H1 (cell line): ENCODE results near the gene MBLAC1. TPM values are rescaled to one million over a fixed set of nuclear protein-coding genes. Genes with fewer than 3 reads are reported as not detected.

Experiments used
- CTCF ChIA-PET: fragments of 300-600 bp; sonication (Branson Sonifier 250); formaldehyde crosslinking; loops from one replicate; lab custom pipeline; 2021; ENCODE audit not compliant: partially characterized antibody; lab: Charles Lee
- POLR2A ChIA-PET: fragments of 300-600 bp; sonication (Branson Sonifier 250); formaldehyde crosslinking; loops from one replicate; lab custom pipeline; 2021; ENCODE audit warnings: inconsistent platforms; ENCODE audit not compliant: partially characterized antibody; lab: Charles Lee
- DNase-seq, 2 experiments: peaks; one replicate each; pipeline versions ENCODE4 v3.0.0 to v3.0.0-alpha.2; 2010 to 2022; ENCODE audit warnings: low spot score in 2 of 2, low read depth in 1 of 2, mixed read lengths in 1 of 2
- FAIRE-seq: peaks from 2 replicates; lab custom pipeline; 2011; peaks lifted over from hg19 to GRCh38; lab: Jason Lieb, UNC
- H2AFZ ChIP-seq: 2 replicates; pipeline ENCODE4 v1.8.1; 2012; ENCODE audit warnings: low read length, inconsistent platforms
- H2AK5ac ChIP-seq: 2 replicates; pipeline ENCODE4 v1.6.1; 2013; ENCODE audit warnings: low read depth, low read length
- H2BK120ac ChIP-seq: replicated peaks from 2 replicates; pipeline ENCODE3; 2013; ENCODE audit warnings: low read depth, low read length, inconsistent platforms
- H2BK12ac ChIP-seq: 2 replicates; pipeline ENCODE4 v1.6.1; 2013; ENCODE audit warnings: low read depth, low read length
- H2BK15ac ChIP-seq: 2 replicates; pipeline ENCODE4 v1.6.1; 2013; ENCODE audit warnings: low read length
- H2BK20ac ChIP-seq: 2 replicates; pipeline ENCODE4 v1.6.1; 2013; ENCODE audit warnings: low read length
- H2BK5ac ChIP-seq: 2 replicates; pipeline ENCODE4 v1.6.1; 2013; ENCODE audit warnings: low read depth, low read length
- H3K14ac ChIP-seq: 2 replicates; pipeline ENCODE4 v1.6.1; 2013; ENCODE audit warnings: inconsistent platforms; ENCODE audit not compliant: insufficient read length
- H3K18ac ChIP-seq: 2 replicates; pipeline ENCODE4 v1.6.1; 2013; ENCODE audit warnings: low read length; ENCODE audit errors: extremely low read depth
- H3K23ac ChIP-seq: 2 replicates; pipeline ENCODE4 v1.6.1; 2013; ENCODE audit warnings: inconsistent platforms; ENCODE audit not compliant: insufficient read length
- H3K23me2 ChIP-seq: 2 replicates; pipeline ENCODE4 v1.6.1; 2013; ENCODE audit warnings: low read depth, low read length
- H3K27ac ChIP-seq: 2 replicates; pipeline ENCODE4 v1.6.1; 2011; ENCODE audit warnings: low read depth, low read length, inconsistent platforms
- H3K27me3 ChIP-seq, 4 experiments: replicated peaks in 1 of 4; 1 replicate in 1 of 4; 2 replicates in 3 of 4; pipeline versions ENCODE4 v1.6.1 to v1.8.1; 2011 to 2013; ENCODE audit warnings: low read length in 3 of 4, mild to moderate bottlenecking in 3 of 4, inconsistent platforms in 2 of 4, mixed read lengths in 2 of 4, moderate library complexity in 1 of 4; ENCODE audit not compliant: control insufficient read depth in 3 of 4, insufficient read depth in 3 of 4; ENCODE audit errors: extremely low read depth in 1 of 4
- H3K36me3 ChIP-seq, 4 experiments: 2 replicates each; pipeline versions ENCODE4 v1.6.1 to v1.8.1; 2011 to 2013; ENCODE audit warnings: mild to moderate bottlenecking in 4 of 4, low read length in 3 of 4, moderate library complexity in 2 of 4, control low read depth in 1 of 4, inconsistent platforms in 1 of 4; ENCODE audit not compliant: insufficient read depth in 4 of 4, control insufficient read depth in 2 of 4
- H3K4ac ChIP-seq: replicated peaks from 2 replicates; pipeline ENCODE3; 2013; ENCODE audit warnings: low read length, low read depth, mixed read lengths, inconsistent platforms; ENCODE audit not compliant: insufficient read length
- H3K4me1 ChIP-seq, 4 experiments: replicated peaks in 1 of 4; 1 replicate in 1 of 4; 2 replicates in 3 of 4; pipeline versions ENCODE4 v1.6.1 to v1.8.1; 2011 to 2013; ENCODE audit warnings: low read length in 3 of 4, inconsistent platforms in 2 of 4, mixed read lengths in 1 of 4; ENCODE audit not compliant: insufficient read depth in 4 of 4, control insufficient read depth in 3 of 4
- H3K4me2 ChIP-seq, 2 experiments: 2 replicates each; pipeline versions ENCODE4 v1.6.1 to v1.8.1; 2011 to 2013; ENCODE audit warnings: low read depth in 2 of 2, low read length in 2 of 2, control low read depth in 1 of 2, inconsistent platforms in 1 of 2, mild to moderate bottlenecking in 1 of 2; ENCODE audit not compliant: insufficient read depth in 1 of 2
- H3K4me3 ChIP-seq, 4 experiments: fragments of 200-600, 300-600 bp in 1 of 4; sonication (generic), shearing (Covaris generic), sonication (Bioruptor Twin) in 1 of 4; 2 replicates each; pipeline versions ENCODE4 v1.5.1 to v1.8.1; 2011 to 2016; ENCODE audit warnings: low read length in 4 of 4, low read depth in 3 of 4, control low read depth in 2 of 4, inconsistent platforms in 2 of 4, mild to moderate bottlenecking in 2 of 4, mixed read lengths in 1 of 4, moderate library complexity in 1 of 4; ENCODE audit not compliant: insufficient read depth in 2 of 4; ENCODE audit errors: extremely low read depth in 1 of 4
- H3K56ac ChIP-seq: replicated peaks from 2 replicates; pipeline ENCODE3; 2013; ENCODE audit warnings: low read depth, mild to moderate bottlenecking, mixed read lengths, low read length, inconsistent platforms; ENCODE audit not compliant: insufficient read length
- H3K79me1 ChIP-seq: 2 replicates; pipeline ENCODE4 v1.6.1; 2013; ENCODE audit warnings: low read depth, low read length, control low read depth
- H3K79me2 ChIP-seq, 2 experiments: 2 replicates each; pipeline versions ENCODE4 v1.6.1 to v1.8.1; 2012 to 2013; ENCODE audit warnings: low read length in 2 of 2, mild to moderate bottlenecking in 2 of 2, inconsistent platforms in 1 of 2; ENCODE audit not compliant: insufficient read depth in 2 of 2, control insufficient read depth in 1 of 2
- H3K9ac ChIP-seq, 4 experiments: replicated peaks in 1 of 4; 1 replicate in 1 of 4; 2 replicates in 3 of 4; pipeline versions ENCODE4 v1.6.1 to v1.8.1; 2011 to 2013; ENCODE audit warnings: low read depth in 3 of 4, low read length in 3 of 4, control low read depth in 2 of 4, mild to moderate bottlenecking in 2 of 4, moderate library complexity in 2 of 4, inconsistent platforms in 1 of 4; ENCODE audit errors: extremely low read depth in 1 of 4
- H3K9me3 ChIP-seq, 2 experiments: 2 replicates each; pipeline versions ENCODE4 v1.6.1 to v1.8.1; 2012 to 2013; ENCODE audit warnings: mild to moderate bottlenecking in 2 of 2, moderate library complexity in 2 of 2, control low read depth in 1 of 2, inconsistent platforms in 1 of 2, low read depth in 1 of 2, low read length in 1 of 2, mixed read lengths in 1 of 2; ENCODE audit not compliant: insufficient read depth in 2 of 2
- H4K20me1 ChIP-seq, 2 experiments: replicated peaks in 1 of 2; 2 replicates each; pipeline versions ENCODE3 to v1.8.1; 2011 to 2013; ENCODE audit warnings: inconsistent platforms in 2 of 2, low read length in 2 of 2, mild to moderate bottlenecking in 1 of 2; ENCODE audit not compliant: insufficient read depth in 2 of 2, control insufficient read depth in 1 of 2
- H4K5ac ChIP-seq: 2 replicates; pipeline ENCODE4 v1.6.1; 2013; ENCODE audit warnings: low read length, low read depth, mixed read lengths, inconsistent platforms; ENCODE audit not compliant: insufficient read length
- H4K8ac ChIP-seq: 2 replicates; pipeline ENCODE4 v1.8.0; 2013; ENCODE audit warnings: mild to moderate bottlenecking, moderate library complexity, low read length, inconsistent platforms; ENCODE audit not compliant: insufficient read depth; ENCODE audit errors: extremely low read depth
- H4K91ac ChIP-seq: replicated peaks from 2 replicates; pipeline ENCODE3; 2013; ENCODE audit warnings: low read length, mixed read lengths, inconsistent platforms; ENCODE audit not compliant: insufficient read length
- BCL11A ChIP-seq, 2 experiments: IDR thresholded peaks; one replicate each; pipeline ENCODE4 v1.6.1; 2011; ENCODE audit warnings: low read depth in 2 of 2, low read length in 2 of 2, mild to moderate bottlenecking in 2 of 2
- CREB1 ChIP-seq: IDR thresholded peaks from 2 replicates; pipeline ENCODE4 v1.6.1; 2012; ENCODE audit warnings: inconsistent platforms
- SAP30 ChIP-seq: fragments of 300-600 bp; sonication (generic); IDR thresholded peaks from 2 replicates; pipeline ENCODE4 v1.7.1; 2012; ENCODE audit warnings: low read length, moderate library complexity, mild to moderate bottlenecking, inconsistent platforms; ENCODE audit not compliant: insufficient read depth, insufficient replicate concordance
- TEAD4 ChIP-seq: IDR thresholded peaks from 2 replicates; pipeline ENCODE4 v1.6.1; 2012; ENCODE audit warnings: low read depth, low read length, inconsistent platforms, mixed read lengths
- WGBS, 2 experiments: shearing (Covaris generic) in 1 of 2; methylation state at CpG; one replicate each; pipeline versions ENCODE4 v1.1.6 to v1.1.7; 2013 to 2015; ENCODE audit warnings: low lambda C conversion rate in 2 of 2, mixed read lengths in 2 of 2, inconsistent platforms in 1 of 2, low coverage in 1 of 2, missing lambda C conversion rate in 1 of 2; ENCODE audit not compliant: insufficient replicate concordance in 2 of 2, insufficient coverage in 1 of 2, insufficient read length in 1 of 2; ENCODE audit errors: extremely low coverage in 1 of 2, missing lambda C conversion rate in 1 of 2; 5-methylcytosine and 5-hydroxymethylcytosine counted together
- polyA plus RNA-seq, 7 experiments: library from polyadenylated mRNA; depleted of rRNA in 3 of 7; stranded (reverse) in 5 of 7; unstranded in 2 of 7; fragments of >200 nt in 5 of 7; fragments of 200-250 nt in 2 of 7; gene quantifications; 1 replicate in 5 of 7; 2 replicates in 1 of 7; 4 replicates in 1 of 7; pipeline versions ENCODE4 v1.2.1 to v1.2.3, GENCODE V29; 2011 to 2013; ENCODE audit warnings: missing spikeins in 2 of 7, mixed read lengths in 2 of 7
- total RNA-seq: library from RNA; stranded (reverse); fragmentation: NEBNext Ultra II Directional; extraction: Animal tissue kit (Norgen Biotek cat#: 25700); gene quantifications from 2 replicates; pipeline ENCODE4 v1.2.1, GENCODE V29; 2021

MBLAC1 gene
- total and polyA plus RNA-seq, 2 of the 8 experiments (the other 6 are each of a cell fraction or from before 2014, with no cell fraction given): 1.00 to 1.7 TPM

- Histone ChIP-seq H3K9me3 (no peaks in the 10 kb centered on the region), H3K4me1 (no peaks in the 10 kb centered on the region; a peak in 1 of 7 replicates), H2BK20ac (no peak overlapping the region), H3K27ac (peak overlapping the region; percentile 77; the same call in 1 of the 2 replicates), H3K18ac (no peak overlapping the region), H4K8ac (peak overlapping the region; percentile 95; the same call in 1 of the 2 replicates), H2BK5ac (peak overlapping the region; percentile 79; the same call in 1 of the 2 replicates), H3K79me1 (peaks cover 5% of the 10 kb centered on the region), H3K4me2 (peak overlapping the region; percentile 66 to 70), H4K20me1 (peaks cover 16 to 19% of the 10 kb centered on the region in 2 experiments), H3K14ac (no peak overlapping the region), H2BK12ac (peak overlapping the region; percentile 69; the same call in 1 of the 2 replicates), H3K4ac (no peak overlapping the region), H4K5ac (no peak overlapping the region), H2BK15ac (0 out of 2 replicates have a peak overlapping the region, but pooled peaks have one; percentile 67), H3K23me2 (peaks cover 4% of the 10 kb centered on the region; the same call in 1 of the 2 replicates), H3K27me3 (no peaks in the 10 kb centered on the region), H3K79me2 (peaks cover 0 to 6% of the 10 kb centered on the region in 2 experiments; a peak in 1 of 4 replicates), H2AFZ (peak overlapping the region; percentile 73; the same call in 1 of the 2 replicates), H3K4me3 (peak overlapping the region; percentile 78 to 98 (median 96)), H3K36me3 (peaks cover 33 to 44% (median 40%) of the 10 kb centered on the region in 4 experiments), H3K56ac (peak overlapping the region; percentile 3), H4K91ac (no peak overlapping the region), H3K9ac (peak overlapping the region in 3 of 4 experiments; percentile 87 to 93 (median 88); a peak in 5 of 7 replicates), H3K23ac (no peak overlapping the region), H2BK120ac (no peak overlapping the region), H2AK5ac (no peak overlapping the region)
- DNase-seq: no peak
- no peak for FAIRE-seq
- ChIA-PET CTCF (interaction anchor here (0.7 to 2.4 kb wide), 2 partner anchors 40 to 99 kb away, joined by 3 to 5 read pairs; no protein-coding TSS in a partner anchor), POLR2A (interaction anchor here (1.0 to 19.5 kb wide), 12 partner anchors 4 to 78 kb away, joined by 3 to 722 read pairs (median 8); partner anchors contain the start of genes AP4M1, COPS6, MBLAC1 and MCM7)
- 63% methylated on average over 7 of the region's 7 CpGs; no CpG with 5 or more reads in 1 of the 2 experiments for WGBS, 2 experiments
- TF ChIP-seq TEAD4 (no peak), BCL11A (IDR thresholded peaks at IDR 0.05; ENCODE audit: low read depth in 2 of 2, low read length in 2 of 2) (no peak), CREB1 (no peak), SAP30 (no peak)
These were observed 37.1 kb upstream of the MBLAC1 start for GRCh38 chr7:100089458-100090196.
